Activated T-helper 17 cell treated with anti-CD3 and anti-CD28 coated beads, Interleukin-2, amount 50 U/mL, for 72 hours (primary cell): ENCODE measurements around the gene MAN2A2. TPM values are rescaled to one million over a fixed set of nuclear protein-coding genes. Genes with fewer than 3 reads are reported as not detected.

Source experiments
- ATAC-seq: fragments of 150-1000 bp; cut with Tn5 transposase; replicated peaks from 2 replicates; pipeline ENCODE4 v1.10.0; 2021; ENCODE audit warnings: mild to moderate bottlenecking, moderate library complexity
- H3K27ac Mint-ChIP-seq: one replicate; pipeline ENCODE4 v1.8.0; 2022; ENCODE audit warnings: mixed read lengths
- H3K27me3 Mint-ChIP-seq: one replicate; pipeline ENCODE4 v1.8.0; 2022; ENCODE audit warnings: mixed read lengths
- H3K36me3 Mint-ChIP-seq: one replicate; pipeline ENCODE4 v1.8.0; 2022; ENCODE audit warnings: low read depth, mild to moderate bottlenecking, mixed read lengths
- H3K4me1 Mint-ChIP-seq: one replicate; pipeline ENCODE4 v1.8.0; 2022; ENCODE audit warnings: mixed read lengths
- H3K4me3 Mint-ChIP-seq: one replicate; pipeline ENCODE4 v1.8.0; 2022; ENCODE audit warnings: mild to moderate bottlenecking, mixed read lengths
- H3K9me3 Mint-ChIP-seq: one replicate; pipeline ENCODE4 v1.8.0; 2022; ENCODE audit warnings: mixed read lengths
- total RNA-seq, 2 donors: library from RNA; stranded (reverse); gene quantifications; one replicate each; pipeline ENCODE4 v1.2.3, GENCODE V29; 2022

Gene MAN2A2
- total RNA-seq, 2 donors from 2014 or later: 121 to 127 TPM

GRCh38 chr15:90955624-90956273, 52.6 kb downstream of the MAN2A2 start:
- Mint-ChIP-seq H3K27me3 (no peaks in the 10 kb centered on the region), H3K9me3 (no peaks in the 10 kb centered on the region), H3K4me1 (peaks cover 8% of the 10 kb centered on the region), H3K27ac (peak overlapping the region; percentile 84), H3K36me3 (peaks cover 59% of the 10 kb centered on the region), H3K4me3 (peak overlapping the region; percentile 81)
- ATAC-seq: no peak

- peak overlapping the region; percentile 67 for H3K27ac Mint-ChIP-seq
- no peak for ATAC-seq
- H3K9me3 Mint-ChIP-seq: no peaks in the 10 kb centered on the region
- H3K36me3 Mint-ChIP-seq: peaks cover 59% of the 10 kb centered on the region
- peak overlapping the region; percentile 81 for H3K4me3 Mint-ChIP-seq
- no peaks in the 10 kb centered on the region for H3K27me3 Mint-ChIP-seq
- peaks cover 8% of the 10 kb centered on the region for H3K4me1 Mint-ChIP-seq
Measured at GRCh38 chr15:90956274-90957030, 53.4 kb downstream of the MAN2A2 start.

- peaks cover 8% of the 10 kb centered on the region for H3K4me1 Mint-ChIP-seq
- peaks cover 59% of the 10 kb centered on the region for H3K36me3 Mint-ChIP-seq
- peak overlapping the region; percentile 46 for H3K4me3 Mint-ChIP-seq
- H3K27me3 Mint-ChIP-seq: no peaks in the 10 kb centered on the region
- ATAC-seq: no peak
- H3K27ac Mint-ChIP-seq: no peak overlapping the region
- H3K9me3 Mint-ChIP-seq: no peaks in the 10 kb centered on the region
Measured at GRCh38 chr15:90957031-90957790, 54.1 kb downstream of the MAN2A2 start.

GRCh38 chr15:90957791-90958190, 54.7 kb downstream of the MAN2A2 start:
- ATAC-seq: no peak
- Mint-ChIP-seq H3K9me3 (no peaks in the 10 kb centered on the region), H3K4me3 (peak overlapping the region; percentile 46), H3K4me1 (peaks cover 8% of the 10 kb centered on the region), H3K27me3 (no peaks in the 10 kb centered on the region), H3K36me3 (peaks cover 59% of the 10 kb centered on the region), H3K27ac (no peak overlapping the region)

GRCh38 chr15:90959028-90959595, 56.0 kb downstream of the MAN2A2 start:
- no peaks in the 10 kb centered on the region for H3K4me1 Mint-ChIP-seq
- no peak for ATAC-seq
- no peaks in the 10 kb centered on the region for H3K9me3 Mint-ChIP-seq
- H3K36me3 Mint-ChIP-seq: peaks cover 58% of the 10 kb centered on the region
- H3K27ac Mint-ChIP-seq: no peak overlapping the region
- no peaks in the 10 kb centered on the region for H3K27me3 Mint-ChIP-seq
- no peak overlapping the region for H3K4me3 Mint-ChIP-seq

- Mint-ChIP-seq H3K27me3 (no peaks in the 10 kb centered on the region), H3K4me1 (no peaks in the 10 kb centered on the region), H3K36me3 (peaks cover 59% of the 10 kb centered on the region), H3K27ac (no peak overlapping the region), H3K9me3 (no peaks in the 10 kb centered on the region), H3K4me3 (no peak overlapping the region)
- no peak for ATAC-seq
Measured at GRCh38 chr15:90959894-90960293, 56.8 kb downstream of the MAN2A2 start.

GRCh38 chr15:90960298-90961091, 57.4 kb downstream of the MAN2A2 start:
- ATAC-seq: no peak
- H3K27me3 Mint-ChIP-seq: no peaks in the 10 kb centered on the region
- H3K4me1 Mint-ChIP-seq: no peaks in the 10 kb centered on the region
- H3K4me3 Mint-ChIP-seq: no peak overlapping the region
- peaks cover 65% of the 10 kb centered on the region for H3K36me3 Mint-ChIP-seq
- no peak overlapping the region for H3K27ac Mint-ChIP-seq
- H3K9me3 Mint-ChIP-seq: no peaks in the 10 kb centered on the region

GRCh38 chr15:90962021-90962420, 58.9 kb downstream of the MAN2A2 start:
- no peaks in the 10 kb centered on the region for H3K27me3 Mint-ChIP-seq
- no peak overlapping the region for H3K27ac Mint-ChIP-seq
- ATAC-seq: no peak
- no peaks in the 10 kb centered on the region for H3K9me3 Mint-ChIP-seq
- no peak overlapping the region for H3K4me3 Mint-ChIP-seq
- H3K4me1 Mint-ChIP-seq: no peaks in the 10 kb centered on the region
- peaks cover 80% of the 10 kb centered on the region for H3K36me3 Mint-ChIP-seq

GRCh38 chr15:90966262-90966661, 63.2 kb downstream of the MAN2A2 start:
- Mint-ChIP-seq H3K27ac (no peak overlapping the region), H3K36me3 (peaks cover 96% of the 10 kb centered on the region)

GRCh38 chr15:90967206-90967605, 64.1 kb downstream of the MAN2A2 start:
- Mint-ChIP-seq H3K4me3 (no peak overlapping the region), H3K4me1 (no peaks in the 10 kb centered on the region), H3K9me3 (no peaks in the 10 kb centered on the region), H3K36me3 (peaks cover 86% of the 10 kb centered on the region), H3K27ac (no peak overlapping the region), H3K27me3 (no peaks in the 10 kb centered on the region)
- no peak for ATAC-seq

More at GRCh38 chr15:90966262-90966661, 63.2 kb downstream of the MAN2A2 start:
- H3K4me3 Mint-ChIP-seq: no peak overlapping the region
- H3K9me3 Mint-ChIP-seq: no peaks in the 10 kb centered on the region
- no peaks in the 10 kb centered on the region for H3K27me3 Mint-ChIP-seq
- no peaks in the 10 kb centered on the region for H3K4me1 Mint-ChIP-seq
- ATAC-seq: no peak

GRCh38 chr15:90968434-90968833, 65.3 kb downstream of the MAN2A2 start:
- no peak overlapping the region for H3K27ac Mint-ChIP-seq
- no peaks in the 10 kb centered on the region for H3K9me3 Mint-ChIP-seq
- H3K4me1 Mint-ChIP-seq: no peaks in the 10 kb centered on the region
- ATAC-seq: no peak
- H3K36me3 Mint-ChIP-seq: peaks cover 83% of the 10 kb centered on the region
- H3K4me3 Mint-ChIP-seq: no peak overlapping the region
- H3K27me3 Mint-ChIP-seq: no peaks in the 10 kb centered on the region

- ATAC-seq: no peak
- Mint-ChIP-seq H3K36me3 (peaks cover 84% of the 10 kb centered on the region), H3K9me3 (no peaks in the 10 kb centered on the region), H3K4me1 (no peaks in the 10 kb centered on the region), H3K27ac (peak overlapping the region; percentile 72), H3K4me3 (no peak overlapping the region), H3K27me3 (no peaks in the 10 kb centered on the region)
Measured at GRCh38 chr15:90970274-90970673, 67.2 kb downstream of the MAN2A2 start.

GRCh38 chr15:90972133-90972532, 69.0 kb downstream of the MAN2A2 start:
- Mint-ChIP-seq H3K4me3 (no peak overlapping the region), H3K27ac (no peak overlapping the region), H3K36me3 (peaks cover 84% of the 10 kb centered on the region), H3K9me3 (no peaks in the 10 kb centered on the region), H3K4me1 (no peaks in the 10 kb centered on the region), H3K27me3 (no peaks in the 10 kb centered on the region)
- no peak for ATAC-seq
